Spleen (tissue), 7 donors: ENCODE data around the gene NSUN6.

Experiments used
- CTCF ChIP-seq, 11 experiments: fragments of 200-600 bp in 7 of 11; fragments of 450-650 bp in 4 of 11; sonication (generic) in 4 of 11; IDR thresholded peaks in 8 of 11; conservative IDR thresholded peaks in 3 of 11; 1 replicate in 7 of 11; 2 replicates in 4 of 11; pipeline versions ENCODE4 v1.4.0 to v1.8.0; 2016 to 2021; ENCODE audit warnings: antibody characterized with exemption in 11 of 11, inconsistent platforms in 4 of 11, mild to moderate bottlenecking in 1 of 11
- POLR2A ChIP-seq, 3 donors: fragments of 450-650 bp; IDR thresholded peaks; one replicate each; pipeline ENCODE4 v1.5.1; 2017; ENCODE audit warnings: antibody characterized with exemption in 3 of 3, mild to moderate bottlenecking in 1 of 3
- POLR2AphosphoS5 ChIP-seq, 3 donors: sonication (generic); formaldehyde crosslinking; IDR thresholded peaks; one replicate each; pipeline ENCODE4 v1.5.1; 2017; ENCODE audit warnings: antibody characterized with exemption in 3 of 3
- donor health status: DM: no; HTN: no; CAD: no; lungs with moderate emphysema.
- donor health status: DM: no; HTN: no; CAD: no.
- donor health status: DM: no; HTN: no; CAD: no.

GRCh38 chr10:18572959-18573561, 78.3 kb downstream of the NSUN6 start:
- TF ChIP-seq POLR2A (IDR thresholded peaks at IDR 0.05) (no peak), CTCF (IDR thresholded peaks at IDR 0.05 in 8 of 11, conservative IDR thresholded peaks at IDR 0.05 in 3 of 11) (no peak), POLR2AphosphoS5 (IDR thresholded peaks at IDR 0.05) (no peak)
